Panc1 (cell line): ENCODE data around the gene GRID1.

ENCODE experiments used
- CTCF ChIP-seq: fragments of 450-650 bp; IDR thresholded peaks from 2 replicates; pipeline ENCODE4 v1.5.1; 2017; ENCODE audit warnings: mild to moderate bottlenecking
- POLR2AphosphoS5 ChIP-seq: IDR thresholded peaks from 2 replicates; pipeline ENCODE4 v1.6.1; 2012; ENCODE audit warnings: mild to moderate bottlenecking, low read depth, low read length, moderate library complexity
- TCF7L2 ChIP-seq: IDR thresholded peaks from 2 replicates; pipeline ENCODE4 v1.6.1; 2011; ENCODE audit warnings: mild to moderate bottlenecking, low read depth, low read length, inconsistent platforms
- TF ChIP-seq, protein P1 (sequence below), 2 experiments: IDR thresholded peaks; 2 replicates each; pipeline ENCODE4 v1.6.1; 2011 to 2012; ENCODE audit warnings: low read depth in 2 of 2, control low read depth in 1 of 2, low read length in 1 of 2, mild to moderate bottlenecking in 1 of 2, moderate library complexity in 1 of 2; ENCODE audit not compliant: insufficient read depth in 1 of 2

DNA sequence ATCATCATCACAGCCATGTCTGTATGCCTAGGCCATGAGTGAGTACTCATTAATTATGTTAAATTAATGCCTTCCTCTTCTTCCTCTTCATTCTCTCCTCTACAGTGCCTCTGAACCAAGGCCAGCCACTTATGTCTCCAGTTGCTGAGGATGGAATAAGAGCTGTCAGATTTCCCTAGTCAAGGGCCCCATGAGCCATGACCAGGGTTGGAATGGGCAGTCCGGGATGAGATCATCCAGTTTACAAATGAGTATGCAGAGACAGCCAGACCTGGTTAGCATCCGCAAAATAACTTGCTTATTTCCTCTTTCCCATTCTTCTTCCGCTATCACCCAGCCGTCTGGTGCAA lies 342.7 kb downstream of the GRID1 start:
- no peak for TF ChIP-seq CTCF
- no peak for TF ChIP-seq POLR2AphosphoS5
- TF ChIP-seq, protein P1, sequence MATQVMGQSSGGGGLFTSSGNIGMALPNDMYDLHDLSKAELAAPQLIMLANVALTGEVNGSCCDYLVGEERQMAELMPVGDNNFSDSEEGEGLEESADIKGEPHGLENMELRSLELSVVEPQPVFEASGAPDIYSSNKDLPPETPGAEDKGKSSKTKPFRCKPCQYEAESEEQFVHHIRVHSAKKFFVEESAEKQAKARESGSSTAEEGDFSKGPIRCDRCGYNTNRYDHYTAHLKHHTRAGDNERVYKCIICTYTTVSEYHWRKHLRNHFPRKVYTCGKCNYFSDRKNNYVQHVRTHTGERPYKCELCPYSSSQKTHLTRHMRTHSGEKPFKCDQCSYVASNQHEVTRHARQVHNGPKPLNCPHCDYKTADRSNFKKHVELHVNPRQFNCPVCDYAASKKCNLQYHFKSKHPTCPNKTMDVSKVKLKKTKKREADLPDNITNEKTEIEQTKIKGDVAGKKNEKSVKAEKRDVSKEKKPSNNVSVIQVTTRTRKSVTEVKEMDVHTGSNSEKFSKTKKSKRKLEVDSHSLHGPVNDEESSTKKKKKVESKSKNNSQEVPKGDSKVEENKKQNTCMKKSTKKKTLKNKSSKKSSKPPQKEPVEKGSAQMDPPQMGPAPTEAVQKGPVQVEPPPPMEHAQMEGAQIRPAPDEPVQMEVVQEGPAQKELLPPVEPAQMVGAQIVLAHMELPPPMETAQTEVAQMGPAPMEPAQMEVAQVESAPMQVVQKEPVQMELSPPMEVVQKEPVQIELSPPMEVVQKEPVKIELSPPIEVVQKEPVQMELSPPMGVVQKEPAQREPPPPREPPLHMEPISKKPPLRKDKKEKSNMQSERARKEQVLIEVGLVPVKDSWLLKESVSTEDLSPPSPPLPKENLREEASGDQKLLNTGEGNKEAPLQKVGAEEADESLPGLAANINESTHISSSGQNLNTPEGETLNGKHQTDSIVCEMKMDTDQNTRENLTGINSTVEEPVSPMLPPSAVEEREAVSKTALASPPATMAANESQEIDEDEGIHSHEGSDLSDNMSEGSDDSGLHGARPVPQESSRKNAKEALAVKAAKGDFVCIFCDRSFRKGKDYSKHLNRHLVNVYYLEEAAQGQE (IDR thresholded peaks at IDR 0.05; ENCODE audit: insufficient read depth in 1 of 2, low read depth in 2 of 2, low read length in 1 of 2), result no peak
- no peak for TF ChIP-seq TCF7L2
